Left cardiac atrium (tissue), 4 donors: ENCODE data around the gene CSF1R. TPM values are rescaled to one million over a fixed set of nuclear protein-coding genes. Genes with fewer than 3 reads are reported as not detected.
"Not testable (repeated sequence)": the region's sequence is repeated elsewhere in the genome, so short reads cannot be mapped to it uniquely, and the experiment has no call there.

Experiments
- ATAC-seq, 2 donors: fragments of 200-7000 bp; cut with Tn5 transposase; one replicate each; pipeline ENCODE4 v1.9.1; 2020; ENCODE audit warnings: mild to moderate bottlenecking in 2 of 2, moderate library complexity in 2 of 2
- DNase-seq: peaks from one replicate; pipeline ENCODE4 v3.0.0-alpha.2; 2020
- intact Hi-C, 2 donors: fragments of 100-400 bp; cut with DNase I; formaldehyde crosslinking; loops; one replicate each; pipeline versions ENCODE4 v1.14.1 to v1.15.1; 2022 to 2023
- total RNA-seq, 2 donors: library from RNA; stranded (reverse); fragmentation: NEBNext Ultra II Directional; extraction: Animal tissue kit (Norgen Biotek cat#: 25700); gene quantifications; one replicate each; pipeline ENCODE4 v1.2.1, GENCODE V29; 2021
- donor health status: DM: no; HTN: yes; CAD: no.
- donor health status: DM: no; HTN: yes; CAD: no; lungs with severe emphysema.
- donor health status: DM: yes; HTN: yes; CAD: no.
- donor health status: Dilated cardiomyopathy.

The CSF1R gene
- total RNA-seq, 2 donors from 2014 or later = 18.3 to 41.6 TPM

- ATAC-seq = no peak
- intact Hi-C loops = no loop called here
- DNase-seq = no peak
These were observed 22.6 kb upstream of the CSF1R start for GRCh38 chr5:150108711-150109514.

DNA sequence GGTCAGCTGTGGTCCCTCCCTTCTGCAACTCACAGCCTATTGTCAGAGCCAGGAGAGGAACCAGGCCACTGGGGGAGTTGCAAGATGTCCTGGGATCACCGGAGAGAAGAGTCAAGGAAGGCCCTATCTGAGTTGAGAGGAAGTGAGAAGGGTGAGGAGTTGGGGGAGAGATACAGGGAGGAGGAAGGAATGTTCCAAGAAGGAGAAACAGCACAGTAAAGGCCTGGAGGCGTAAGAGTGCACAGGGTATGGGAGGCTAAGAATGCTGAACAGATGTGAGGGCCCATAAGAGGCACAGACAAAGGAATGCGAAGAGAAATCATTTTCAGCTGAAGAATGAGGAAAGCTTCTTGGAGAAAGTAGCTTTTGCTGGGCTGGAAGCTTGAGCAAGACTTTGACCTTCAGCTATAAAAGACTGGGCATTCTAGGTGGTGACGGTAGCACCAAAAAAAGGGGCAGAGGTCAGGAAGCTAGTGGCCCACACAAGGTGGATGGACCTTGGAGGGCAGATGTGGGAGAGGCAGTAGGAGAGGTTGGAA is 21.6 kb upstream of the CSF1R start:
- no peak for ATAC-seq
- DNase-seq = no peak
- intact Hi-C loops = no loop called here

DNA sequence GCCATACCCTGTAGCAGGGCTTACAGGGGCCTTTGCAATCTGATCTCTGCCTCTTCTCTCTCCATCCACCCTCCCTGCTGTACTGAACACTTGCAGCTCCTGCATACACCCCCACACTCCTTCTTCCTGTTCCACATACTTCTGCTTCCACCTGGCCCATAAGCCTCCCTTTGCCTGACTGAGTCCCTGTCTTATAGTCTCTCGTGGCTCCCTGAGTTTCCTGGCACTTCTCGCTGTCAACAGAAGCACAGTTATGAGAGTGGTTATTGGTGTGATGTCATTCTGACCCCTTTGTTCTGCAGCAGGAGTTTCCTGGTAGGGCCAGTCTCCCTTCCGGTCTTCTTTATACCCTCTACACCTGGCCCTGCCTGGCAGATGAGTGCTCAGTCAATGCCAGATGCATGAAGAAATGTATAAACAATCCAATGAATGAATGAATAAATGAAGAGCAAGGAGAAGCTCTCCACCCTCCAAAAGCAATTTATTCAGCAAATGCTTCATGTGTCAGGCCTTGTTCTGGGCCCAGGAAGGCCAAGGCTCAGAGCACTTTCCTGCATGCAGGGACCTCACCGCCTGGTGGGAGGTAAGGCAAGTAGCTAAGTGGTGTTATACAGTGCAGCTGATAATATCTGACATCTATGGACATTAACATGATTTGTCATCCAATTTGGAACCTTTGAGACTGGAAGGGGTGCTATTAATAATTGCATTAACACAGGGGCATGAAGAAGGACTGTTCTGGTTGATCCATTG is 20.5 kb upstream of the CSF1R start:
- ATAC-seq (no peak), DNase-seq (no peak)
- intact Hi-C loops = no loop called here

GRCh38 chr5:150105928-150106615 is 19.7 kb upstream of the CSF1R start:
- DNase-seq = no peak
- peak in 1 of 2 donors; percentile 52 for ATAC-seq
- intact Hi-C loops = no loop called here

GRCh38 chr5:150104550-150104870 is 18.2 kb upstream of the CSF1R start:
- DNase-seq (no peak), ATAC-seq (no peak)
- intact Hi-C loops = no loop called here

GRCh38 chr5:150103678-150104549 is 17.6 kb upstream of the CSF1R start:
- ATAC-seq (no peak), DNase-seq (no peak)
- intact Hi-C loops = no loop called here

- intact Hi-C loops = no loop called here
- no peak for ATAC-seq
These were observed 14.7 kb upstream of the CSF1R start for GRCh38 chr5:150101023-150101422.

DNA sequence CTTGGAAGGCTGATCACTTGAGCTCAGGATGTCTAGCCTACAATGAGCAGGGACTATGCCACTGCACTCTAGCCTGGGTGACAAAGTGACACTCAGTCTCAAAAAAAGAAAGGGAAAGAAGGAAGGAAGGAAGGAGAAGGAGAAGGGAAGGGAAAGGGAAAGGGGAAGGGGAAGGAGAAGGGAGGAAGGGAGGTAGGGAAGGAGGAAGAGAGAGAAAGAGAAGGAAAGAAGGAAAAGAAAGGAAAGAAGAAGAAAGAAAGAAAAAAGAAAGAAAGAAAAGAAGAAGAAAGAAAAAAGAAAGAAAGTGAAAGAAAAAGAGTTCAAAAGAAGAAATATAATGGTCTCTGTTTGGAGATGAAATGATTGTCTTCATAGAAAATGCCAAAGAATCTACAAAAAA is 10.8 kb upstream of the CSF1R start:
- ATAC-seq = no peak
- no peak for DNase-seq
- intact Hi-C loops = no loop called here

More at GRCh38 chr5:150101023-150101422, 14.7 kb upstream of the CSF1R start:
- no peak for DNase-seq

GRCh38 chr5:150092159-150092787 is 5.9 kb upstream of the CSF1R start:
- intact Hi-C loops = no loop called here
- no peak for DNase-seq
- ATAC-seq = no peak

GRCh38 chr5:150085191-150085912 is 1.0 kb downstream of the CSF1R start:
- DNase-seq (no peak), ATAC-seq (no peak)
- intact Hi-C loops = no loop called here

- intact Hi-C loops, ATAC-seq, DNase-seq: not testable (repeated sequence)
These were observed 1.6 kb downstream of the CSF1R start for GRCh38 chr5:150084754-150085153.

- peak in 1 of 2 donors; percentile 23 for ATAC-seq
- no peak for DNase-seq
These were observed 3.5 kb downstream of the CSF1R start for GRCh38 chr5:150082889-150083288.

DNA sequence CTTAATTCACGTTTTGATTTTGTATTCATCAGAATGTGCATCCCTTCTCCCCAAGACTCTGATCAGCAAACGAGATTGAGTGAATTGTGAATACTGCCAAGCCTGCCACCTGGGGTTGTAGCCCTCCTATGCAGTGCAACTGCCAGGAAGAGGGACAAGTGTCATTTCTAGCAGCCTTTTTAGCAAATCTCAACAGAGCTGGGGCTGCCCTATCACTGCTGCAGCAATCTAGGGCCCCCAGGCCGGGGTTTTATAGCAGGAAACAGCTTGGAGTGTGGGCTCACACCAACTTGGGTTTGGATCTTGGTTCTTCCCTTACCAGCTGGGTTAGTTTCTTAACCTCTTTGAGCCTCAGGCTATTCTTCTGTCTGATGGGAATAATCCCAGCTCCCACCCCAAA is 4.0 kb downstream of the CSF1R start:
- no peak for DNase-seq
- intact Hi-C loops = no loop called here
- ATAC-seq = no peak

More at GRCh38 chr5:150082889-150083288, 3.5 kb downstream of the CSF1R start:
- intact Hi-C loops = no loop called here

GRCh38 chr5:150081541-150082283 is 4.6 kb downstream of the CSF1R start:
- intact Hi-C loops = no loop called here
- peak; percentile 72 for DNase-seq
- ATAC-seq = peak; percentile 80 to 86

DNA sequence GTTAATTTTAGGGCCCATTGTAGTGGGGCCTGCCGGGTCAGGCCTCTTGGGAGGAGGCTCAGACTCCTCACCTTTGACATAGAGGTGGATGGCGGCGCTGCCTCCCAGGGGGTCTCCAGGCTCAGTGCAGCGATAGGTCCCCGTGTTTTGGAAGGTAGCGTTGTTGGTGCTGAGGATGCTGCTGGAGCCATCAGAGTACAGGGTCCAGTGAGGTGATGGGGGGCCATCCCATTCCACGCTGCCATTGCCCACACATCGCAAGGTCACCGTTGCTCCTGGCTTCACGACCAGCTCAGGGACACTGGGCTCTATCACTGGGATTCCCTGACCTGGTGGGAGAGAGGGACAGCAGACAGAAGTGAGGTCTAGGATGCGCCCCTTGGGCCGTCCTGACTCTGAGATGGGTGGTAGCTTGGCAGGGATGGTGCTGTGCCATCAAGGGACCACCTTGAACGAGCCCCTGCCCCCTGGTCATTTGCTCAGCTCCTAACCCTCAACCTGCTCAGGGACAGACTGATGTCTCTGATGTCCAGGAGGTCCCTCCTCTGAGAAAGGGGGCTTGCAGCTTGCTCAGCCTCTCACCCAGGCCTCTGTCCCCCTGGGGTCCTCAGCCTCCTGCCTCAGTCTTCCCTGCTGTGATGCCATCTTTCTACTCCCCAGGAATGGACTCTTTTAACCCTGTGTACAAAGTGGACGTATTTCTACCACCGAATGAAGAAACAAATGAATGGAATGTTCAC is 5.5 kb downstream of the CSF1R start:
- intact Hi-C loops = no loop called here
- ATAC-seq (no peak), DNase-seq (no peak)

GRCh38 chr5:150079909-150080461 is 6.4 kb downstream of the CSF1R start:
- intact Hi-C loops = no loop called here
- DNase-seq = no peak
- no peak for ATAC-seq
